ENCODE data around the gene PHF20. TPM values are rescaled to one million over a fixed set of nuclear protein-coding genes. Genes with fewer than 3 reads are reported as not detected.

The PHF20 gene
- total and polyA plus RNA-seq, 2 donors (not counting 3 experiments of a cell fraction or from before 2014, with no cell fraction given), result 25.0 to 45.8 TPM

GRCh38 chr20:35792740-35793139, 20.9 kb downstream of the PHF20 start:
- Histone ChIP-seq H4K20me1 (replicated peaks; ENCODE audit: control insufficient read depth, extremely low read depth, insufficient read depth, low read length) (peaks cover 2% of the 10 kb centered on the region), H3K79me2 (ENCODE audit: control insufficient read depth, insufficient read depth, low read length) (peaks cover 28% of the 10 kb centered on the region), H3K36me3 (ENCODE audit: control insufficient read depth in 2 of 2, extremely low read depth in 1 of 2, insufficient read depth in 2 of 2, low read length in 2 of 2) (peaks cover 0 to 1% of the 10 kb centered on the region in 2 experiments), H3K4me2 (ENCODE audit: insufficient read depth, low read length) (no peak overlapping the region), H3K4me1 (ENCODE audit: control insufficient read depth, extremely low read depth, insufficient read depth, low read length) (no peaks in the 10 kb centered on the region), H3K9me1 (replicated peaks; ENCODE audit: control insufficient read depth, extremely low read depth, insufficient read depth, low read length) (no peaks in the 10 kb centered on the region), H3K9ac (replicated peaks; ENCODE audit: extremely low read depth, insufficient read depth, low read length) (no peak overlapping the region), H3K9me3 (replicated peaks; ENCODE audit: control insufficient read depth, insufficient read depth, low read length) (no peaks in the 10 kb centered on the region), H3K27ac (ENCODE audit: insufficient read depth, low read depth, low read length) (no peak overlapping the region), H3K27me3 (ENCODE audit: control insufficient read depth in 2 of 2, insufficient read depth in 2 of 2, low read length in 2 of 2) (no peaks in the 10 kb centered on the region), H3K4me3 (replicated peaks in 1 of 3; ENCODE audit: insufficient read depth in 1 of 3, low read depth in 1 of 3, low read length in 3 of 3) (no peak overlapping the region), H2AFZ (ENCODE audit: low read depth, low read length) (no peak overlapping the region)
- FAIRE-seq (no peak), DNase-seq (ENCODE audit: low read depth, low spot score) (no peak)
- POLR2A ChIA-PET, result no interaction called here
- intact Hi-C loops (cut with micrococcal nuclease), result no loop called here
- BruUV-seq (replicated peaks), result no TSS peak
- dilution Hi-C loops (cut with MboI; ENCODE audit: extremely low pct_ligation_motif_present, low sequenced_read_pairs), result no loop called here
- CTCF ChIA-PET, result interaction anchor here (1.2 kb wide), 1 partner anchor 8 kb away, joined by 3 read pairs; no protein-coding TSS in a partner anchor
- TF ChIP-seq EZH2 (IDR thresholded peaks at IDR 0.05; ENCODE audit: borderline replicate concordance, low read depth, low read length, severe bottlenecking) (no peak), FOS (IDR thresholded peaks at IDR 0.05; ENCODE audit: borderline replicate concordance, insufficient read depth, low read length) (no peak), MAX (IDR thresholded peaks at IDR 0.05; ENCODE audit: insufficient read depth, insufficient read length) (no peak), POLR2AphosphoS5 (IDR thresholded peaks at IDR 0.05; ENCODE audit: insufficient read depth, low read depth, low read length) (no peak), MYC (IDR thresholded peaks at IDR 0.05; ENCODE audit: low read depth, low read length) (no peak), POLR2A (IDR thresholded peaks at IDR 0.05; ENCODE audit: low read depth, low read length) (no peak), GATA2 (IDR thresholded peaks at IDR 0.05; ENCODE audit: insufficient read depth, insufficient read length, low read depth, low read length) (no peak), JUN (IDR thresholded peaks at IDR 0.05; ENCODE audit: borderline replicate concordance, insufficient read depth, insufficient read length, low read depth) (no peak)
- TF ChIP-seq, protein P1, sequence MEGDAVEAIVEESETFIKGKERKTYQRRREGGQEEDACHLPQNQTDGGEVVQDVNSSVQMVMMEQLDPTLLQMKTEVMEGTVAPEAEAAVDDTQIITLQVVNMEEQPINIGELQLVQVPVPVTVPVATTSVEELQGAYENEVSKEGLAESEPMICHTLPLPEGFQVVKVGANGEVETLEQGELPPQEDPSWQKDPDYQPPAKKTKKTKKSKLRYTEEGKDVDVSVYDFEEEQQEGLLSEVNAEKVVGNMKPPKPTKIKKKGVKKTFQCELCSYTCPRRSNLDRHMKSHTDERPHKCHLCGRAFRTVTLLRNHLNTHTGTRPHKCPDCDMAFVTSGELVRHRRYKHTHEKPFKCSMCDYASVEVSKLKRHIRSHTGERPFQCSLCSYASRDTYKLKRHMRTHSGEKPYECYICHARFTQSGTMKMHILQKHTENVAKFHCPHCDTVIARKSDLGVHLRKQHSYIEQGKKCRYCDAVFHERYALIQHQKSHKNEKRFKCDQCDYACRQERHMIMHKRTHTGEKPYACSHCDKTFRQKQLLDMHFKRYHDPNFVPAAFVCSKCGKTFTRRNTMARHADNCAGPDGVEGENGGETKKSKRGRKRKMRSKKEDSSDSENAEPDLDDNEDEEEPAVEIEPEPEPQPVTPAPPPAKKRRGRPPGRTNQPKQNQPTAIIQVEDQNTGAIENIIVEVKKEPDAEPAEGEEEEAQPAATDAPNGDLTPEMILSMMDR (IDR thresholded peaks at IDR 0.05; ENCODE audit: extremely low read depth in 1 of 2, insufficient read depth in 1 of 2, low read depth in 1 of 2, low read length in 2 of 2), result no peak
